Loucy (cell line): ENCODE data around the gene TIPRL.
A peak's percentile ranks its signal among the peaks of the same experiment; 100 is the strongest.

Experiments used
- H2AFZ ChIP-seq: fragments of 200-600 bp; sonication (generic); 2 replicates; pipeline ENCODE4 v1.6.0; 2016; ENCODE audit warnings: antibody characterized with exemption, mild to moderate bottlenecking, low read length, moderate library complexity
- H3F3A ChIP-seq: fragments of 200-600 bp; 2 replicates; pipeline ENCODE4 v1.6.0; 2016; ENCODE audit warnings: antibody characterized with exemption, low read depth, mild to moderate bottlenecking
- H3K27me3 ChIP-seq: fragments of 200-600 bp; sonication (generic); 2 replicates; pipeline ENCODE4 v1.6.1; 2014; ENCODE audit warnings: low read length, mild to moderate bottlenecking; ENCODE audit not compliant: insufficient read depth, poor library complexity, severe bottlenecking
- H3K36me3 ChIP-seq: fragments of 200-600 bp; sonication (generic); 2 replicates; pipeline ENCODE4 v1.6.1; 2016; ENCODE audit warnings: low read length; ENCODE audit not compliant: insufficient read depth
- H3K4me1 ChIP-seq: fragments of 200-600 bp; sonication (generic); 2 replicates; pipeline ENCODE4 v1.5.1; 2014; ENCODE audit warnings: low read length, mild to moderate bottlenecking; ENCODE audit not compliant: insufficient read depth, poor library complexity, severe bottlenecking
- H3K4me2 ChIP-seq: fragments of 200-600 bp; sonication (generic); 2 replicates; pipeline ENCODE4 v1.6.0; 2014; ENCODE audit warnings: antibody characterized with exemption, low read length, low read depth, mild to moderate bottlenecking; ENCODE audit not compliant: poor library complexity, severe bottlenecking
- H3K4me3 ChIP-seq: fragments of 200-600 bp; sonication (generic); 2 replicates; pipeline ENCODE4 v1.5.1; 2014; ENCODE audit warnings: low read length, mild to moderate bottlenecking, mixed read lengths; ENCODE audit not compliant: poor library complexity, severe bottlenecking
- H3K79me2 ChIP-seq: fragments of 200-600 bp; sonication (generic); 2 replicates; pipeline ENCODE4 v1.6.1; 2014; ENCODE audit warnings: low read length; ENCODE audit not compliant: insufficient read depth
- H3K9ac ChIP-seq: fragments of 200-600 bp; sonication (generic); 2 replicates; pipeline ENCODE4 v1.6.0; 2014; ENCODE audit warnings: mild to moderate bottlenecking, low read depth, low read length, moderate library complexity; ENCODE audit not compliant: poor library complexity, severe bottlenecking
- H3K9me2 ChIP-seq: fragments of 200-600 bp; sonication (generic); replicated peaks from 2 replicates; pipeline ENCODE4 v1.6.1; 2016; ENCODE audit warnings: low read depth, low read length, mixed read lengths
- H3K9me3 ChIP-seq: fragments of 200-600 bp; sonication (generic); 2 replicates; pipeline ENCODE4 v1.6.1; 2014; ENCODE audit warnings: mild to moderate bottlenecking, antibody characterized with exemption, low read length, low read depth; ENCODE audit not compliant: insufficient read depth
- H4K20me1 ChIP-seq: fragments of 200-600 bp; sonication (generic); 2 replicates; pipeline ENCODE4 v1.6.0; 2014; ENCODE audit warnings: antibody characterized with exemption, low read length, mild to moderate bottlenecking; ENCODE audit not compliant: insufficient read depth, poor library complexity, severe bottlenecking
- CTCF ChIP-seq: fragments of 200-600 bp; sonication (generic); conservative IDR thresholded peaks from 2 replicates; pipeline ENCODE4 v1.5.1; 2014; ENCODE audit warnings: mild to moderate bottlenecking, antibody characterized with exemption, low read length
- EZH2phosphoT487 ChIP-seq: fragments of 200-600 bp; IDR thresholded peaks from 2 replicates; pipeline ENCODE4 v1.6.1; 2018; ENCODE audit warnings: antibody characterized with exemption, mild to moderate bottlenecking, moderate library complexity, borderline replicate concordance

The TIPRL gene

GRCh38 chr1:168139070-168139469 is 39.7 kb upstream of the TIPRL start:
- peaks cover 29% of the 10 kb centered on the region for H3K27me3 ChIP-seq
- H3K4me2 ChIP-seq: no peak overlapping the region
- H3F3A ChIP-seq: peaks cover 10% of the 10 kb centered on the region; the same call in 1 of the 2 replicates
- H3K4me3 ChIP-seq: no peak overlapping the region
- peaks cover 12% of the 10 kb centered on the region for H3K4me1 ChIP-seq
- no peaks in the 10 kb centered on the region for H3K36me3 ChIP-seq
- H3K9me2 ChIP-seq: no peaks in the 10 kb centered on the region
- TF ChIP-seq CTCF (no peak), EZH2phosphoT487 (no peak)
- no peaks in the 10 kb centered on the region for H4K20me1 ChIP-seq
- no peak overlapping the region for H2AFZ ChIP-seq
- H3K9ac ChIP-seq: no peak overlapping the region
- H3K9me3 ChIP-seq: no peaks in the 10 kb centered on the region
- no peaks in the 10 kb centered on the region for H3K79me2 ChIP-seq

DNA sequence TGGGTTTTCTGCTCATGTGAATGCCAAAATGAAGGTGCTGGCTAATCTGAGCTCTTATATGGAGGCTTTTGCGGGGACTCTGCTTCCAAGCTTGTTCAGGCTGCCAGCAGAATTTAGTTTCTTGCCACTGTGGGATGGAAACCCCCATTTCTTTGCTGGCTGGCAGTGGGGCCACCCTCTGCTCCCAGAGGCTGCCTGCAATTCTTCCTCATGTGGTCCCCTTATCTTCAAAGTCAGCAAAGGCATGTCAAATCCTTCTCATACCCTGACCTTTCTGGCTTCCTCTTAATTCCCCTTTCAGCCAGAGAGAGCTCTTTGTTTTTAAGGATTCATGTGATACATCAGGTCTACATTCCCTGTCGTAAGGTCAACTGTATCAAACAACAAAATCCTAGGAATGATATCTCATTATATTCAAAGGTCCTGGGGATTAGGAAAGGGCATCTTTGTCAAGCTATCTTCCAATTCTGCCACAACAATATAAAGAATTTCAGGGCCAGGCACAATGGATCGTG is 36.8 kb upstream of the TIPRL start:
- no peak overlapping the region for H3K9ac ChIP-seq
- H2AFZ ChIP-seq: no peak overlapping the region
- no peak overlapping the region for H3K4me2 ChIP-seq
- no peaks in the 10 kb centered on the region for H3K36me3 ChIP-seq
- peaks cover 6% of the 10 kb centered on the region for H3K27me3 ChIP-seq
- TF ChIP-seq EZH2phosphoT487 (no peak), CTCF (no peak)
- no peaks in the 10 kb centered on the region for H3K9me3 ChIP-seq
- H3F3A ChIP-seq: peaks cover 10% of the 10 kb centered on the region; the same call in 1 of the 2 replicates
- no peaks in the 10 kb centered on the region for H3K79me2 ChIP-seq
- H4K20me1 ChIP-seq: no peaks in the 10 kb centered on the region
- peaks cover 5% of the 10 kb centered on the region for H3K4me1 ChIP-seq
- H3K4me3 ChIP-seq: no peak overlapping the region
- no peaks in the 10 kb centered on the region for H3K9me2 ChIP-seq

GRCh38 chr1:168145184-168146159 is 33.3 kb upstream of the TIPRL start:
- Histone ChIP-seq H3K9ac (no peak overlapping the region), H3K27me3 (no peaks in the 10 kb centered on the region), H3K4me1 (no peaks in the 10 kb centered on the region), H3K4me3 (peak overlapping the region; percentile 7), H3K9me3 (no peaks in the 10 kb centered on the region), H3K9me2 (no peaks in the 10 kb centered on the region), H3F3A (no peaks in the 10 kb centered on the region), H3K4me2 (peak overlapping the region; percentile 41), H3K36me3 (no peaks in the 10 kb centered on the region), H3K79me2 (no peaks in the 10 kb centered on the region), H4K20me1 (no peaks in the 10 kb centered on the region), H2AFZ (peak overlapping the region; percentile 79)
- TF ChIP-seq EZH2phosphoT487 (no peak), CTCF (peak; percentile 97)
